Thoracic aorta (tissue), 2 donors: ENCODE results near the gene SLC35D2. TPM values are rescaled to one million over a fixed set of nuclear protein-coding genes. Genes with fewer than 3 reads are reported as not detected.

ENCODE experiments used
- ATAC-seq: fragments of 150-250 bp; one replicate; pipeline ENCODE4 v1.8.0; 2017; ENCODE audit warnings: low read depth; ENCODE audit not compliant: insufficient number of reproducible peaks, low FRiP score
- DNase-seq: peaks from one replicate; pipeline ENCODE4 v3.0.0-alpha.2; 2020; ENCODE audit warnings: low spot score
- H3K27ac ChIP-seq, 2 donors: fragments of 200-600 bp; sonication (generic); 1 replicate in 1 of 2; 2 replicates in 1 of 2; pipeline ENCODE4 v1.5.1; 2016; ENCODE audit warnings: mild to moderate bottlenecking in 2 of 2, moderate library complexity in 2 of 2
- H3K27me3 ChIP-seq: fragments of 200-600 bp; sonication (generic); replicated peaks from 2 replicates; pipeline ENCODE4 v1.6.0; 2016; ENCODE audit warnings: mild to moderate bottlenecking; ENCODE audit not compliant: insufficient read depth
- H3K36me3 ChIP-seq: fragments of 200-600 bp; sonication (generic); one replicate; pipeline ENCODE4 v1.5.1; 2016
- H3K4me1 ChIP-seq, 2 donors: fragments of 200-600 bp; sonication (generic); 1 replicate in 1 of 2; 2 replicates in 1 of 2; pipeline versions ENCODE4 v1.5.1 to v1.6.0; 2016; ENCODE audit warnings: low read depth in 2 of 2, mild to moderate bottlenecking in 1 of 2; ENCODE audit not compliant: control insufficient read depth in 1 of 2
- H3K4me3 ChIP-seq: fragments of 200-600 bp; sonication (generic); 2 replicates; pipeline ENCODE4 v1.5.1; 2016; ENCODE audit warnings: mild to moderate bottlenecking
- H3K9me3 ChIP-seq: fragments of 200-600 bp; sonication (generic); 2 replicates; pipeline ENCODE4 v1.5.1; 2016
- total RNA-seq, 2 donors: library from RNA; depleted of rRNA; stranded (reverse); fragments of >200 nt; gene quantifications; one replicate each; pipeline versions ENCODE4 v1.1.0 to v1.2.3, GENCODE V29; 2016
- TF ChIP-seq, protein P1 (sequence below): fragments of 200-600 bp; sonication (generic); IDR thresholded peaks from one replicate; pipeline ENCODE4 v1.5.1; 2019; ENCODE audit warnings: antibody characterized with exemption

The SLC35D2 gene
- total RNA-seq, 2 donors from 2014 or later, result 15.0 to 44.0 TPM

DNA sequence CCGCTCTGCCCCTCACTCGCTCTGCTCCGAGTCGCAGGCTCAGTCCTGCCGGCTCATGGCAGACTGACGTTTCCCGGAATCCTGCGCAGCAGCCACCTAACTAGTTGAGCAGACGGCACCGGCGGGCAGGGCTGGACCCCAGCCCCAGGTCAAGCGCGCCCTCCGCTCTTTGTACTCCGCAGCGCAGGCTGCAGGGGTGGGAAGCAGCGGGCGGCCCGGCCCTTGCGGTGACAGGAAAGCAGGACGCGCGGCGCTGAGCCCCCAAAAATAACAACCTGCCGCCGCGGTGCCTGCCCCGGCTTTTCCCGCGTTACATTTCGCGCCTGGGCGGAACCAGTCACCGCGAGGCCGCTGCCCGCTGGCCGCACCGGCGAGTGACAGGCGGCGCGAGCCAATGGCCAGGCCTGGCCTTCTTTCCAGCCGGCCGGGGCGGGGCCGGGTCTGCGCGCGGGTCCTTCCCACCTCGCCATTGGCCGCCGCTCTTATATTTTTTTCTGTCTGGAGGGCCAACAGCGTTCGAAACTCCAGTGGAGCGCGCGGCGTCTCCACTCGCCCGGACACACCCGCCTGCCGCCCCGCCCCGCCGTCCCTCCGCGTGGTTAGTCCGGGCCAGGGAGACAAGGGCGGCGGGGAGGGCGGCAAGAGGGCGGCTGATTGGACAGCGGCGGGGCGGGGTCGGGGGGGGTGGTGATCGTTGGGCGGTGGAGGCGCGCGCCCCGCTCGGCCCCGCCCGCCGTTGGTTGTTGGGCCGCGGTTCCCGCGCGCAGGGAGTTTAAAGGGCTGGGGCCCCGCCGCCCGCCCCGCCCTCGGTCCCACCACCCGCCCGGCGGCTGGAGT is 34.8 kb upstream of the SLC35D2 start, which contains the start of gene ZNF367:
TSS of gene ZNF367 (minus strand) at position 288 of the 837 bp plus-strand sequence. CDS start 338 bp downstream, outside the sequence.
- no peaks in the 10 kb centered on the region for H3K36me3 ChIP-seq
- peaks cover 24 to 29% of the 10 kb centered on the region in 2 donors for H3K4me1 ChIP-seq
- TF ChIP-seq, protein P1, sequence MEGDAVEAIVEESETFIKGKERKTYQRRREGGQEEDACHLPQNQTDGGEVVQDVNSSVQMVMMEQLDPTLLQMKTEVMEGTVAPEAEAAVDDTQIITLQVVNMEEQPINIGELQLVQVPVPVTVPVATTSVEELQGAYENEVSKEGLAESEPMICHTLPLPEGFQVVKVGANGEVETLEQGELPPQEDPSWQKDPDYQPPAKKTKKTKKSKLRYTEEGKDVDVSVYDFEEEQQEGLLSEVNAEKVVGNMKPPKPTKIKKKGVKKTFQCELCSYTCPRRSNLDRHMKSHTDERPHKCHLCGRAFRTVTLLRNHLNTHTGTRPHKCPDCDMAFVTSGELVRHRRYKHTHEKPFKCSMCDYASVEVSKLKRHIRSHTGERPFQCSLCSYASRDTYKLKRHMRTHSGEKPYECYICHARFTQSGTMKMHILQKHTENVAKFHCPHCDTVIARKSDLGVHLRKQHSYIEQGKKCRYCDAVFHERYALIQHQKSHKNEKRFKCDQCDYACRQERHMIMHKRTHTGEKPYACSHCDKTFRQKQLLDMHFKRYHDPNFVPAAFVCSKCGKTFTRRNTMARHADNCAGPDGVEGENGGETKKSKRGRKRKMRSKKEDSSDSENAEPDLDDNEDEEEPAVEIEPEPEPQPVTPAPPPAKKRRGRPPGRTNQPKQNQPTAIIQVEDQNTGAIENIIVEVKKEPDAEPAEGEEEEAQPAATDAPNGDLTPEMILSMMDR, result no peak
- no peaks in the 10 kb centered on the region for H3K9me3 ChIP-seq
- H3K4me3 ChIP-seq, result peak within 1 kb of the TSS; percentile 99
- H3K27ac ChIP-seq, result peak within 1 kb of the TSS; percentile 99 to 100
- no peaks in the 10 kb centered on the region for H3K27me3 ChIP-seq
- peak; percentile 80 for ATAC-seq
- DNase-seq, result peak; percentile 95

GRCh38 chr9:96417661-96418082 is 34.2 kb upstream of the SLC35D2 start:
- DNase-seq (no peak), ATAC-seq (no peak)
- Histone ChIP-seq H3K4me1 (peaks cover 24 to 29% of the 10 kb centered on the region in 2 donors), H3K4me3 (peak overlapping the region; percentile 99), H3K36me3 (no peaks in the 10 kb centered on the region), H3K27ac (peak overlapping the region; percentile 92 to 100), H3K9me3 (no peaks in the 10 kb centered on the region), H3K27me3 (no peaks in the 10 kb centered on the region)
- TF ChIP-seq, protein P1, result no peak

DNA sequence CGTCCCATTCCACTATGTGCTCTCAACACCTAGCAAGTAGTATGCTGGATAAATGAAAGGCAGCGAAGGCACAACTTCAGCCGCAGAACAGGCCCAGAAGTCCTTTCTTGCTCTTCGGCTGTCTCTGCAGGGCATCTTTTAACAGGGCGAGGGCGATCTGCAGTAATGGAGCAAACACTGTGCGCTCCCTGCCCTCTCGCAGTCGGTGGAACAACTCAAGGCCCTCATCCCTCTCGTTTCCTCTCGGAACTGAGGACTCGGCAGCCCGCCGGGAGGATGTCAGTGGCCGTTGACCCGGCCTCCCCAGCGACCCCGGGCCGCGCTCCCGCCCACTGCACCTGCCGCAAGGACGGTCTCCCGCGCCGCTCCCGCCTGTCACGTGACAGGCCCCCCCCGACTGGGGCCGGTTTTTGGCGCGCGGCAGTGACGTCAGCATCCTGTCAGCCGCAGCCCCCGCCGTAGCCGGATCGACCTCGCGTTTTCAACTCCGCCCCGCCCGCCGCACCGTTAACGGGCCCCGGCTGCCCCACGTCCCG is 33.6 kb upstream of the SLC35D2 start:
- DNase-seq (peak; percentile 52), ATAC-seq (peak; percentile 30)
- H3K36me3 ChIP-seq, result no peaks in the 10 kb centered on the region
- TF ChIP-seq, protein P1, result peak; percentile 19
- no peaks in the 10 kb centered on the region for H3K27me3 ChIP-seq
- H3K27ac ChIP-seq, result peak overlapping the region; percentile 88 to 100
- H3K9me3 ChIP-seq, result no peaks in the 10 kb centered on the region
- peaks cover 24 to 29% of the 10 kb centered on the region in 2 donors for H3K4me1 ChIP-seq
- H3K4me3 ChIP-seq, result peak overlapping the region; percentile 99

DNA sequence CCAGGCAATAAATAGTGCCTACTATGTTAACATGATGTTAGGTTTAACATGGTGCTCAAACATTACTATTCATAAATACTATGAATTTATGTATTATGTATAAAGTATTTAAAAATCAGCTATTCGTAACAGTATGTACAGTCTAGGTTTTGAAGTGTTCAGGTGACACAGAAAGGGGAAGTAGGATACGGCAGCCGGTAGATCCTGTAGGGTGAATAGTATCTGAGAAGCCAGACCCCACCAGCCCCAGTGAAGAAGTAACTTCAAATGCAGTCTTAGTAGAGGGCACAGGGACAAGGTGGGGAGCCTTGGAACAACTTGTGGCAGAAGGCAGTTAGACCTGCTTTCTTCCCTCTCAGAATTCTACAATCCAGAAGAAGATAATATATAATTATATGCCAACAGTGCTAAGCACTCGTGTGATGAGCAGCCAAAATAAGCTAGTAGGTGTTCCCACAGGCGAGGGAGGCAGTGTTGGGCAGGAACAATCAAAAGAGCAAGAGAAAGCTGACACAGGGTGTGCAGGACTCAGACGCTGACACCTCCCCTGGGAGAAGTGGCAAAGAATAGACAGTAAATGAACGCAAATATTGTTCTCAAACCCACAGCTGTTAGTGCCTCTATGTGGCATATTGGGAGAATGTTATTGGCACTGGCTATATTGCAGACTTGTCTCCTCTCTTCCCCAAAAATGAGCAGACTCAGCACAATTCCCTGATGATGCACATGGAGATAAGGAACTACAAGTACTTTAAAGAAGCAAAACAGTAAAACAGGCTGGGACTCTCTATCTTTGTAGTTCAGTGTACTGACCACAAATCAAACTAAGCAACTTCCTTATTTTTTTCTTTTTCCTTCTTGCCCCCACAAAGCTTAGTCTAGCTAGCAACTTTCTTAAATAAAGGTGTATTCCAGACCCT is 30.1 kb upstream of the SLC35D2 start:
- ATAC-seq, result no peak
- H3K27ac ChIP-seq, result no peak overlapping the region
- H3K36me3 ChIP-seq, result no peaks in the 10 kb centered on the region
- H3K4me3 ChIP-seq, result no peak overlapping the region
- no peak for DNase-seq
- TF ChIP-seq, protein P1, result no peak
- H3K9me3 ChIP-seq, result no peaks in the 10 kb centered on the region
- H3K27me3 ChIP-seq, result no peaks in the 10 kb centered on the region
- peaks cover 5 to 6% of the 10 kb centered on the region in 2 donors for H3K4me1 ChIP-seq
